HEK293 (cell line): ENCODE measurements around the gene CCDC73.
"Not testable (repeated sequence)": the region's sequence is repeated elsewhere in the genome, so short reads cannot be mapped to it uniquely, and the experiment has no call there.

Experiments
- CTCF ChIA-PET: fragments of 350-600 bp; formaldehyde crosslinking; extraction: SDS; loops from one replicate; lab custom pipeline; 2021; ENCODE audit warnings: antibody characterized with exemption; lab: Yijun Ruan, JAX
- POLR2A ChIA-PET: fragments of 300-600 bp; formaldehyde crosslinking; extraction: SDS; loops from one replicate; lab custom pipeline; 2020; ENCODE audit warnings: antibody characterized with exemption, inconsistent platforms; lab: Yijun Ruan, JAX
- H3K27ac ChIP-seq: fragments of 200-500 bp; sonication (Bioruptor generic); 2 replicates; pipeline ENCODE4 v1.5.1; 2014; ENCODE audit warnings: low read depth, low read length, control low read depth, inconsistent platforms; ENCODE audit errors: extremely low read depth
- H3K36me3 ChIP-seq, 2 experiments: fragments of 200-500 bp in 1 of 2; sonication (Bioruptor generic) in 1 of 2; 1 replicate in 1 of 2; 2 replicates in 1 of 2; pipeline ENCODE4 v1.5.1; 2014 to 2017; ENCODE audit warnings: inconsistent platforms in 2 of 2, low read length in 2 of 2; ENCODE audit not compliant: control insufficient read depth in 2 of 2, insufficient read depth in 1 of 2
- H3K4me1 ChIP-seq: fragments of 200-500 bp; sonication (Bioruptor generic); 2 replicates; pipeline ENCODE4 v1.5.1; 2014; ENCODE audit warnings: mild to moderate bottlenecking, low read length, inconsistent platforms; ENCODE audit not compliant: control insufficient read depth, insufficient read depth
- H3K4me3 ChIP-seq: 2 replicates; pipeline ENCODE4 v1.5.1; 2011; ENCODE audit warnings: low read depth, mild to moderate bottlenecking, control low read depth, low read length, moderate library complexity
- H3K9me3 ChIP-seq: fragments of 200-500 bp; sonication (Bioruptor generic); 2 replicates; pipeline ENCODE4 v1.5.1; 2014; ENCODE audit warnings: low read depth, low read length, inconsistent platforms; ENCODE audit not compliant: control insufficient read depth, insufficient read depth
- HOXC10 ChIP-seq: sonication (generic); formaldehyde crosslinking; IDR thresholded peaks from 2 replicates; pipeline ENCODE4 v1.8.1; 2023; ENCODE audit warnings: mild to moderate bottlenecking, missing genetic modification reagents
- KLF1 ChIP-seq: fragments of 450-650 bp; formaldehyde crosslinking; IDR thresholded peaks from 2 replicates; pipeline ENCODE4 v1.5.1; 2016; ENCODE audit warnings: missing biosample characterization, missing genetic modification characterization
- PRDM10 ChIP-seq: fragments of 450-650 bp; formaldehyde crosslinking; IDR thresholded peaks from 2 replicates; pipeline ENCODE4 v1.5.1; 2016; ENCODE audit warnings: missing biosample characterization, missing genetic modification characterization
- PRDM6 ChIP-seq: fragments of 450-650 bp; formaldehyde crosslinking; IDR thresholded peaks from 2 replicates; pipeline ENCODE4 v1.5.1; 2017; ENCODE audit warnings: missing biosample characterization, missing genetic modification characterization
- YY1 ChIP-seq: fragments of 450-650 bp; formaldehyde crosslinking; IDR thresholded peaks from 2 replicates; pipeline ENCODE4 v1.5.1; 2018; ENCODE audit warnings: missing biosample characterization, missing genetic modification characterization
- ZNF292 ChIP-seq: fragments of 450-650 bp; formaldehyde crosslinking; IDR thresholded peaks from 2 replicates; pipeline ENCODE4 v1.5.1; 2016; ENCODE audit warnings: low read depth, missing biosample characterization, missing genetic modification characterization, borderline replicate concordance
- ZNF302 ChIP-seq: fragments of 450-650 bp; formaldehyde crosslinking; IDR thresholded peaks from 2 replicates; pipeline ENCODE4 v1.5.1; 2016; ENCODE audit warnings: missing biosample characterization, missing genetic modification characterization, low read depth
- ZNF449 ChIP-seq: fragments of 450-650 bp; formaldehyde crosslinking; IDR thresholded peaks from 2 replicates; pipeline ENCODE4 v1.5.1; 2017; ENCODE audit warnings: missing biosample characterization, mild to moderate bottlenecking, missing genetic modification characterization, moderate library complexity
- ZNF473 ChIP-seq: fragments of 450-650 bp; formaldehyde crosslinking; IDR thresholded peaks from 2 replicates; pipeline ENCODE4 v1.5.1; 2017; ENCODE audit warnings: missing biosample characterization, missing genetic modification characterization
- ZNF560 ChIP-seq: fragments of 450-650 bp; formaldehyde crosslinking; IDR thresholded peaks from 2 replicates; pipeline ENCODE4 v1.5.1; 2017; ENCODE audit warnings: missing biosample characterization, missing genetic modification characterization, borderline replicate concordance
- ZNF596 ChIP-seq: fragments of 450-650 bp; IDR thresholded peaks from 2 replicates; pipeline ENCODE4 v1.5.0; 2018; ENCODE audit warnings: missing biosample characterization, mild to moderate bottlenecking, missing genetic modification characterization, moderate library complexity
- ZNF76 ChIP-seq: fragments of 450-650 bp; formaldehyde crosslinking; IDR thresholded peaks from 2 replicates; pipeline ENCODE4; 2016; ENCODE audit warnings: low read depth, missing biosample characterization, missing genetic modification characterization, borderline replicate concordance
- ZSCAN18 ChIP-seq: fragments of 450-650 bp; formaldehyde crosslinking; IDR thresholded peaks from 2 replicates; pipeline ENCODE4 v1.5.1; 2016; ENCODE audit warnings: missing biosample characterization, missing genetic modification characterization

CCDC73 gene

GRCh38 chr11:32826113-32826512, 31.7 kb upstream of the CCDC73 start:
- H3K36me3 ChIP-seq = no peaks in the 10 kb centered on the region
- TF ChIP-seq ZNF473 (tag by site-specific recombination) (no peak), ZNF292 (no peak), KLF1 (no peak), ZNF76 (tag by site-specific recombination) (no peak), ZNF302 (no peak), YY1 (tag by site-specific recombination) (no peak), PRDM10 (tag by site-specific recombination) (no peak), ZNF560 (tag by site-specific recombination) (no peak), PRDM6 (tag by site-specific recombination) (no peak), ZNF596 (tag by site-specific recombination) (no peak), HOXC10 (CRISPR knock-in tag) (no peak)
- H3K9me3 ChIP-seq = no peaks in the 10 kb centered on the region
- ChIA-PET POLR2A (no interaction called here), CTCF (interaction anchor here (0.6 to 1.0 kb wide), 2 partner anchors 16 to 17 kb away, joined by 3 to 4 read pairs; no protein-coding TSS in a partner anchor)
- H3K27ac ChIP-seq = no peak overlapping the region
- no peaks in the 10 kb centered on the region for H3K4me1 ChIP-seq
- no peak overlapping the region for H3K4me3 ChIP-seq

- POLR2A ChIA-PET, H3K36me3 ChIP-seq, H3K27ac ChIP-seq, CTCF ChIA-PET, H3K4me3 ChIP-seq, H3K9me3 ChIP-seq, H3K4me1 ChIP-seq: not testable (repeated sequence)
These were observed 29.2 kb upstream of the CCDC73 start for GRCh38 chr11:32823617-32824016.

GRCh38 chr11:32821917-32822560, 27.6 kb upstream of the CCDC73 start:
- Histone ChIP-seq H3K4me3 (no peak overlapping the region), H3K4me1 (no peaks in the 10 kb centered on the region), H3K9me3 (no peaks in the 10 kb centered on the region), H3K36me3 (no peaks in the 10 kb centered on the region)
- ChIA-PET CTCF (interaction anchor here (1.1 kb wide), 1 partner anchor 13 kb away, joined by 9 read pairs; no protein-coding TSS in a partner anchor), POLR2A (no interaction called here)
- TF ChIP-seq ZNF449 (tag by site-specific recombination) (no peak), ZSCAN18 (tag by site-specific recombination) (no peak)
- TF ChIP-seq, all 188 proteins: peak for 0
- no peak overlapping the region for H3K27ac ChIP-seq
